GM18951 (cell line): Measurements from ENCODE around the gene METTL25B.

Experiments
- POLR2A ChIP-seq: IDR thresholded peaks from 4 replicates; pipeline ENCODE4 v1.6.1; 2011; ENCODE audit warnings: mild to moderate bottlenecking; ENCODE audit not compliant: insufficient read length, insufficient read depth; ENCODE audit errors: extremely low read depth
- in situ Hi-C: fragments of 300-500 bp; cut with MboI; formaldehyde crosslinking; loops from one replicate; pipeline ENCODE4 v1.12.0; 2022; ENCODE audit warnings: low sequenced_read_pairs, mixed read lengths, inconsistent platforms; ENCODE audit not compliant: unreplicated experiment

The METTL25B gene

GRCh38 chr1:156705321-156705917 is 22.9 kb upstream of the METTL25B start, which contains the start of gene CRABP2:
CRABP2 (minus strand) TSS chr1:156705583; CDS start chr1:156705446, 137 bp downstream.
- no peak for TF ChIP-seq POLR2A
- in situ Hi-C loops = no loop called here

GRCh38 chr1:156705918-156706656 is 22.2 kb upstream of the METTL25B start:
- no peak for TF ChIP-seq POLR2A
- in situ Hi-C loops = no loop called here

- TF ChIP-seq POLR2A = no peak
- in situ Hi-C loops = no loop called here
These were observed 21.4 kb upstream of the METTL25B start for GRCh38 chr1:156706657-156707416.

GRCh38 chr1:156707417-156708217 is 20.7 kb upstream of the METTL25B start:
- no peak for TF ChIP-seq POLR2A

GRCh38 chr1:156708218-156708661 is 20.0 kb upstream of the METTL25B start:
- TF ChIP-seq POLR2A = no peak
- in situ Hi-C loops = no loop called here

More at GRCh38 chr1:156707417-156708217, 20.7 kb upstream of the METTL25B start:
- in situ Hi-C loops = no loop called here

- in situ Hi-C loops = no loop called here
- no peak for TF ChIP-seq POLR2A
These were observed 19.2 kb upstream of the METTL25B start for GRCh38 chr1:156709031-156709430.

GRCh38 chr1:156709757-156710489 is 18.3 kb upstream of the METTL25B start:
- no peak for TF ChIP-seq POLR2A
- in situ Hi-C loops = no loop called here

- in situ Hi-C loops = no loop called here
- TF ChIP-seq POLR2A = no peak
These were observed 17.1 kb upstream of the METTL25B start for GRCh38 chr1:156711011-156711817.

- no peak for TF ChIP-seq POLR2A
- in situ Hi-C loops = no loop called here
These were observed 15.6 kb upstream of the METTL25B start for GRCh38 chr1:156712626-156713025.

- in situ Hi-C loops = no loop called here
- TF ChIP-seq POLR2A = no peak
These were observed 13.4 kb upstream of the METTL25B start for GRCh38 chr1:156714830-156715229.

GRCh38 chr1:156717351-156717750 is 10.9 kb upstream of the METTL25B start:
- in situ Hi-C loops = no loop called here

More at GRCh38 chr1:156717351-156717750, 10.9 kb upstream of the METTL25B start:
- no peak for TF ChIP-seq POLR2A
